Erythroblast (primary cell): ENCODE data around the gene FRMD5.

Experiments used
- GATA1 ChIP-seq: IDR thresholded peaks from 2 replicates; pipeline ENCODE4 v1.6.1; 2011; ENCODE audit warnings: low read depth, mild to moderate bottlenecking, control low read depth, low read length, moderate library complexity
- POLR2A ChIP-seq: IDR thresholded peaks from 2 replicates; pipeline ENCODE4 v1.6.1; 2011; ENCODE audit warnings: mild to moderate bottlenecking, low read length

DNA sequence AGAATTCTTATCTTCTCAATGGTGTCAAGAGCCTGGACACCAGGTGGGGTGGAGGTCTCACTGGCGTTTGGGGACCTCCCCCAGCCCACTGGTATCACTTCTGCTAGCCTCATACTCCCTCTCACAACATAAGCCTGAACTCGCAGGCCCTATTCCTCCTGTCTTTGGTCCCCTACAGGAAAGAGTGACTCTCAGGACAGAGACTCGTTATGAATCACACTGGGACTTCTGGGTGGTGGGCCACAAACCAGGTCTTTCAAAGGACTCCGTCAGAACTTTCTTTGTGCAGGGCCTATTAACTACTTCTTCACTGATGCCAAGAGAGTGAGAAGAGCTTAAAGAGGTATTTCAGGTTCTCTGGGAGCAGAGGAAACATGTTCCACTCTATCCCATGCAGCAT is 267.9 kb downstream of the FRMD5 start:
- no peak for TF ChIP-seq POLR2A
- no peak for TF ChIP-seq GATA1
